GM10266 (cell line): Measurements from ENCODE around the gene KCNJ14.

Source experiments
- DNase-seq: peaks from one replicate; pipeline ENCODE4 v3.0.0; 2012; ENCODE audit errors: extremely low spot score
- TF ChIP-seq, protein P1 (sequence below): IDR thresholded peaks from 2 replicates; pipeline ENCODE4 v1.5.1; 2012; ENCODE audit warnings: mild to moderate bottlenecking, low read depth; ENCODE audit not compliant: control insufficient read depth, insufficient read depth; ENCODE audit errors: missing control alignments

The KCNJ14 gene

GRCh38 chr19:48452289-48453190, 2.8 kb upstream of the KCNJ14 start:
- TF ChIP-seq, protein P1, sequence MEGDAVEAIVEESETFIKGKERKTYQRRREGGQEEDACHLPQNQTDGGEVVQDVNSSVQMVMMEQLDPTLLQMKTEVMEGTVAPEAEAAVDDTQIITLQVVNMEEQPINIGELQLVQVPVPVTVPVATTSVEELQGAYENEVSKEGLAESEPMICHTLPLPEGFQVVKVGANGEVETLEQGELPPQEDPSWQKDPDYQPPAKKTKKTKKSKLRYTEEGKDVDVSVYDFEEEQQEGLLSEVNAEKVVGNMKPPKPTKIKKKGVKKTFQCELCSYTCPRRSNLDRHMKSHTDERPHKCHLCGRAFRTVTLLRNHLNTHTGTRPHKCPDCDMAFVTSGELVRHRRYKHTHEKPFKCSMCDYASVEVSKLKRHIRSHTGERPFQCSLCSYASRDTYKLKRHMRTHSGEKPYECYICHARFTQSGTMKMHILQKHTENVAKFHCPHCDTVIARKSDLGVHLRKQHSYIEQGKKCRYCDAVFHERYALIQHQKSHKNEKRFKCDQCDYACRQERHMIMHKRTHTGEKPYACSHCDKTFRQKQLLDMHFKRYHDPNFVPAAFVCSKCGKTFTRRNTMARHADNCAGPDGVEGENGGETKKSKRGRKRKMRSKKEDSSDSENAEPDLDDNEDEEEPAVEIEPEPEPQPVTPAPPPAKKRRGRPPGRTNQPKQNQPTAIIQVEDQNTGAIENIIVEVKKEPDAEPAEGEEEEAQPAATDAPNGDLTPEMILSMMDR = no peak
- no peak for DNase-seq

DNA sequence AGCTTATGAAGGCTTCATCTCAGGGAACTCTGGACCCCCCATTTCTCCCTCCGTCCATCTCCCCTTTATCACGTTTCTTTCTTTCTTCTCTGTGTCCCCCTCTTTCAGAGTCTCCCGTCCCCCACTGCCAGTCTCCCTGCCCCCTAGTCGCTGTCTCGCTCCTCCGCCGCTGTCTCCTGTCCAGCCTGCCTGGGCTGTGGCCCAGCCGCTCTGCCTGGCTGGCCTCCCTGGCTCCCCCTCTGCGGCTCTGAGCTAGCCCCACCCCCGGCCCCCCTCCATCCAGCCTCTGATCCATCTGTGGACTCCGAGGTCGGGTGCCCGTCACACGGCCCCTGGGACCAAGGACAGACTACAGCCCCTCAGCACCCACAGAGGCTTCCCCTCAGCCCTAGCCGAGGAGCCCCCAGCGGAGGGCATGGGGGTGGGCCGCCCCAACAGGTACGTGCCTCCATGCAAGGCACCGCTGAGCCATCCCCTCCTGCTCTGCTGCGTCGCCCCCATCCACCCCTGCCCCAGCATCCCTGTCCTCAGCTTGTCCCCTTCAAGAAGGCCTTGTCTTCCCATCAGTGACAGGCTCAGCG, 1.1 kb upstream of the KCNJ14 start:
- TF ChIP-seq, protein P1 = no peak
- DNase-seq = no peak

GRCh38 chr19:48455908-48456562, 661 bp downstream of the KCNJ14 start:
- TF ChIP-seq, protein P1 = no peak
- no peak for DNase-seq

GRCh38 chr19:48456864-48457263, 1.5 kb downstream of the KCNJ14 start:
- TF ChIP-seq, protein P1 = no peak
- DNase-seq = no peak

DNA sequence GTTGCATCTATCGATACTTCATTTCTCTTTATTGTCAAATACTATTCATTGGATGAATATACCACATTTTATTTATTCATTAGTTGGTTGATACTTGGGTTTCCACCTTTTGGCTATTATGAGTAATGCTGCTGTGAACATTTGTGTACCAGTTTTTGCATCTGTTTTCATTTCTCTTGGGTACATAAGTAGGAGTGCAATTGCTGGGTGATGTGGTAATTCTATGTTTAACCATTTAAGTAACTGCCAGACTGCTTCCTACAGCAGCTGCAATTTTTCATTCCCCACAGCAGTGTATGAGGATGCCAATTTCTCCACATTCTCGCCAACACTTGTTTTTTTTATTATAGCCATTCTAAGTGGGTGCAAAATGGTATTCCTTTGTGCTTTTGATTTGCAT, 2.6 kb downstream of the KCNJ14 start:
- TF ChIP-seq, protein P1 = no peak
- no peak for DNase-seq

DNA sequence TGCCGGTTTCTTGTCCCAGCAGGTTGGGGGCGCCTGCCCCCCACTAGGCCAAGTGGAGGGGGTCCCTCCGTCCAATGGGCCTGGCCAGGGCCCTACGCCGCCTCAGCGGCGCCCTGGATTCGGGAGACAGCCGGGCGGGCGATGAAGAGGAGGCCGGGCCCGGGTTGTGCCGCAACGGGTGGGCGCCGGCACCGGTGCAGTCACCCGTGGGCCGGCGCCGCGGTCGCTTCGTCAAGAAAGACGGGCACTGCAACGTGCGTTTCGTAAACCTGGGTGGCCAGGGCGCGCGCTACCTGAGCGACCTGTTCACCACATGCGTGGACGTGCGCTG, 6.2 kb downstream of the KCNJ14 start:
- no peak for DNase-seq
- TF ChIP-seq, protein P1 = no peak

DNA sequence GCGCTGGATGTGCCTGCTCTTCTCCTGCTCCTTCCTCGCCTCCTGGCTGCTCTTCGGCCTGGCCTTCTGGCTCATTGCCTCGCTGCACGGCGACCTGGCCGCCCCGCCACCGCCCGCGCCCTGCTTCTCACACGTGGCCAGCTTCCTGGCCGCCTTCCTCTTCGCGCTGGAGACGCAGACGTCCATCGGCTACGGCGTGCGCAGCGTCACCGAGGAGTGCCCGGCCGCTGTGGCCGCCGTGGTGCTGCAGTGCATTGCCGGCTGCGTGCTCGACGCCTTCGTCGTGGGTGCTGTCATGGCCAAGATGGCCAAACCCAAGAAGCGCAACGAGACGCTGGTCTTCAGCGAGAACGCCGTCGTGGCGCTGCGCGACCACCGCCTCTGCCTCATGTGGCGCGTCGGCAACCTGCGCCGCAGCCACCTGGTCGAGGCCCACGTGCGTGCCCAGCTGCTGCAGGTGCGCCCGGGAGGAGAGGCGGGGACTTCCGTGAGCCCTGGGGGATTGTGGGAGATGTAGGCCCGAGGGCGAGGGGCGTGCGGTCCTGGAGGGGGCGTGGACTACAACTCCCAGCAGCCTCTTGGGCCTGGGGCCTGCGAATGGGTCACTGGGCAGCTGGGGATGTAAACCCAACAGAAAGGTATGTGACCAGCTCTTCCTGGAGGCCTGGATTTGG, 6.7 kb downstream of the KCNJ14 start:
- TF ChIP-seq, protein P1 = no peak
- DNase-seq = no peak
